HepG2 (cell line): ENCODE results near the gene SLC36A1. TPM values are rescaled to one million over a fixed set of nuclear protein-coding genes. Genes with fewer than 3 reads are reported as not detected.

Source experiments
- ATAC-seq: fragments of 200-7000 bp; cut with Tn5 transposase; 3 replicates; pipeline ENCODE4 v1.9.1; 2020; ENCODE audit warnings: mild to moderate bottlenecking, moderate library complexity
- BruUV-seq: library from RNA; stranded (reverse); fragments of 400-500 nt; replicated peaks from 2 replicates; lab custom pipeline; 2021; lab: Mats Ljungman, UMichigan
- CTCF ChIA-PET: fragments of 300-600 bp; formaldehyde crosslinking; extraction: SDS; loops from one replicate; lab custom pipeline; 2021; ENCODE audit warnings: low total read pairs, inconsistent platforms, low intra/inter-chr PET ratio; lab: Yijun Ruan, JAX
- POLR2A ChIA-PET: fragments of 350-600 bp; sonication (Branson Sonifier 250); formaldehyde crosslinking; loops from one replicate; lab custom pipeline; 2020; ENCODE audit warnings: antibody characterized with exemption, inconsistent platforms; lab: Yijun Ruan, JAX
- DNase-seq: peaks from one replicate; pipeline ENCODE4 v3.0.0-alpha.2; 2015; ENCODE audit warnings: low spot score
- FAIRE-seq: peaks from 3 replicates; lab custom pipeline; 2011; peaks lifted over from hg19 to GRCh38; lab: Jason Lieb, UNC
- H2AFZ ChIP-seq: one replicate; pipeline ENCODE4 v1.6.1; 2011; ENCODE audit warnings: low read length, inconsistent platforms
- H3K27ac ChIP-seq: fragments of 300-600 bp; 3 replicates; pipeline ENCODE4 v1.8.0; 2011; ENCODE audit warnings: mixed run types, mild to moderate bottlenecking, mixed read lengths, low read length, inconsistent platforms; ENCODE audit not compliant: insufficient read depth; ENCODE audit errors: extremely low read length
- H3K27me3 ChIP-seq, 2 experiments: fragments of 200-600 bp in 1 of 2; 2 replicates in 1 of 2; 3 replicates in 1 of 2; pipeline versions ENCODE4 v1.6.0 to v1.8.0; 2011; ENCODE audit warnings: low read length in 2 of 2, mild to moderate bottlenecking in 2 of 2, moderate library complexity in 2 of 2, inconsistent platforms in 1 of 2; ENCODE audit not compliant: insufficient read depth in 2 of 2, control insufficient read depth in 1 of 2
- H3K36me3 ChIP-seq, 2 experiments: fragments of 200-600 bp in 1 of 2; replicated peaks in 1 of 2; 2 replicates in 1 of 2; 3 replicates in 1 of 2; pipeline versions ENCODE4 v1.5.1 to v1.8.0; 2011; ENCODE audit warnings: low read length in 2 of 2, inconsistent platforms in 1 of 2; ENCODE audit not compliant: insufficient read depth in 2 of 2, control insufficient read depth in 1 of 2
- H3K4me1 ChIP-seq: 2 replicates; pipeline ENCODE4 v1.5.1; 2012; ENCODE audit warnings: low read length, inconsistent platforms; ENCODE audit not compliant: insufficient read depth
- H3K4me2 ChIP-seq: 2 replicates; pipeline ENCODE4 v1.6.0; 2011; ENCODE audit warnings: low read depth, low read length, inconsistent platforms
- H3K4me3 ChIP-seq, 3 experiments: fragments of 200-600 bp in 1 of 3; sonication (generic), shearing (Covaris generic) in 1 of 3; replicated peaks in 1 of 3; 2 replicates each; pipeline ENCODE4 v1.5.1; 2011 to 2016; ENCODE audit warnings: low read length in 3 of 3, inconsistent platforms in 2 of 3, low read depth in 2 of 3, mild to moderate bottlenecking in 2 of 3, control low read depth in 1 of 3, mixed read lengths in 1 of 3; ENCODE audit not compliant: insufficient read depth in 1 of 3
- H3K79me2 ChIP-seq: one replicate; pipeline ENCODE4 v1.6.1; 2011; ENCODE audit warnings: low read length, inconsistent platforms; ENCODE audit not compliant: insufficient read depth
- H3K9ac ChIP-seq: 2 replicates; pipeline ENCODE4 v1.6.0; 2011; ENCODE audit warnings: mild to moderate bottlenecking, low read depth, low read length, inconsistent platforms; ENCODE audit not compliant: insufficient read depth
- H3K9me3 ChIP-seq: 2 replicates; pipeline ENCODE4 v1.5.1; 2012; ENCODE audit warnings: mild to moderate bottlenecking, low read length
- H4K20me1 ChIP-seq: 2 replicates; pipeline ENCODE4 v1.6.0; 2011; ENCODE audit warnings: inconsistent platforms, mild to moderate bottlenecking, low read length, moderate library complexity; ENCODE audit not compliant: insufficient read depth
- ARID2 ChIP-seq: sonication (generic); formaldehyde crosslinking; IDR thresholded peaks from 2 replicates; pipeline ENCODE4 v1.8.1; 2022; ENCODE audit warnings: mild to moderate bottlenecking, missing genetic modification reagents, borderline replicate concordance
- ATM ChIP-seq: fragments of 450-650 bp; IDR thresholded peaks from 2 replicates; pipeline ENCODE4 v1.7.1; 2017; ENCODE audit warnings: mild to moderate bottlenecking, borderline replicate concordance
- CHD4 ChIP-seq: fragments of 200-600 bp; sonication (generic); IDR thresholded peaks from 2 replicates; pipeline ENCODE4 v1.7.0; 2017; ENCODE audit warnings: mild to moderate bottlenecking, low read length, borderline replicate concordance
- ELF4 ChIP-seq: sonication (generic); formaldehyde crosslinking; IDR thresholded peaks from 2 replicates; pipeline ENCODE4 v1.5.0; 2020; ENCODE audit warnings: missing genetic modification reagents, mild to moderate bottlenecking, moderate library complexity, borderline replicate concordance
- FOXA1 ChIP-seq, 2 experiments: fragments of 450-650 bp in 1 of 2; sonication (generic) in 1 of 2; formaldehyde crosslinking in 1 of 2; IDR thresholded peaks; 2 replicates each; pipeline versions ENCODE4 v1.4.0 to v1.6.1; 2016 to 2020; ENCODE audit warnings: missing genetic modification reagents in 1 of 2
- FOXM1 ChIP-seq: sonication (generic); formaldehyde crosslinking; IDR thresholded peaks from 2 replicates; pipeline ENCODE4 v1.5.0; 2020; ENCODE audit warnings: missing genetic modification reagents
- KDM5B ChIP-seq: sonication (generic); formaldehyde crosslinking; IDR thresholded peaks from 2 replicates; pipeline ENCODE4 v1.4.0; 2020; ENCODE audit warnings: missing genetic modification reagents, mild to moderate bottlenecking, borderline replicate concordance
- MIER3 ChIP-seq: IDR thresholded peaks from 2 replicates; pipeline ENCODE4 v1.6.1; 2016; ENCODE audit warnings: missing compliant biosample characterization, borderline replicate concordance
- NR3C1 ChIP-seq: sonication (generic); formaldehyde crosslinking; IDR thresholded peaks from 2 replicates; pipeline ENCODE4 v1.4.0; 2020; ENCODE audit warnings: missing genetic modification reagents
- ZBTB7B ChIP-seq: sonication (generic); formaldehyde crosslinking; IDR thresholded peaks from 2 replicates; pipeline ENCODE4 v1.4.0; 2020; ENCODE audit warnings: missing genetic modification reagents
- WGBS: methylation state at CpG from one replicate; pipeline ENCODE4 v1.1.6; 2017; ENCODE audit warnings: low lambda C conversion rate; 5-methylcytosine and 5-hydroxymethylcytosine counted together
- in situ Hi-C: cut with HindIII; loops from 2 replicates; pipeline ENCODE4 v1.10.0; 2017; ENCODE audit warnings: low pct_unique_long_range_greater_than_20kb; ENCODE audit not compliant: extremely low pct_ligation_motif_present
- intact Hi-C: fragments of 100-400 bp; cut with micrococcal nuclease; formaldehyde crosslinking; loops from one replicate; pipeline ENCODE4 v1.10.0; 2022; ENCODE audit not compliant: unreplicated experiment
- polyA plus RNA-seq, 8 experiments: library from polyadenylated mRNA; depleted of rRNA in 3 of 8; stranded (reverse) in 7 of 8; unstranded in 1 of 8; fragments of >200 nt; fragmentation: Illumina TruSeq in 4 of 8; extraction: Trizol in 4 of 8; gene quantifications; 2 replicates each; pipeline versions ENCODE4 v1.2.1 to v1.2.3, GENCODE V29; 2011 to 2016; ENCODE audit warnings: low read depth in 4 of 8, missing spikeins in 1 of 8, mixed read lengths in 1 of 8; ENCODE audit not compliant: insufficient read depth in 1 of 8
- total RNA-seq, 5 experiments: library from RNA; depleted of rRNA; stranded (reverse); fragments of >200 nt; fragmentation: Illumina TruSeq; extraction: Trizol; gene quantifications; 2 replicates each; pipeline ENCODE4 v1.2.3, GENCODE V29; 2016; ENCODE audit warnings: low read depth in 1 of 5
- TF ChIP-seq, protein P1 (sequence below): sonication (generic); formaldehyde crosslinking; IDR thresholded peaks from 2 replicates; pipeline ENCODE4 v1.4.0; 2020; ENCODE audit warnings: mild to moderate bottlenecking, missing genetic modification reagents
- TF ChIP-seq, protein P2 (sequence below): sonication (generic); formaldehyde crosslinking; IDR thresholded peaks from 2 replicates; pipeline ENCODE4 v1.4.0; 2020; ENCODE audit warnings: missing genetic modification reagents, borderline replicate concordance
- TF ChIP-seq, protein P3 (sequence below): sonication (generic); formaldehyde crosslinking; IDR thresholded peaks from 2 replicates; pipeline ENCODE4 v1.5.1; 2020; ENCODE audit warnings: mild to moderate bottlenecking, missing genetic modification reagents, moderate library complexity
- TF ChIP-seq, protein P4 (sequence below): sonication (generic); formaldehyde crosslinking; IDR thresholded peaks from 2 replicates; pipeline ENCODE4 v1.9.0; 2021; ENCODE audit warnings: missing genetic modification reagents, borderline replicate concordance

Gene SLC36A1
- total and polyA plus RNA-seq, 2 of the 13 experiments (the other 11 are each of a cell fraction or from before 2014, with no cell fraction given): 8.0 to 8.9 TPM

DNA sequence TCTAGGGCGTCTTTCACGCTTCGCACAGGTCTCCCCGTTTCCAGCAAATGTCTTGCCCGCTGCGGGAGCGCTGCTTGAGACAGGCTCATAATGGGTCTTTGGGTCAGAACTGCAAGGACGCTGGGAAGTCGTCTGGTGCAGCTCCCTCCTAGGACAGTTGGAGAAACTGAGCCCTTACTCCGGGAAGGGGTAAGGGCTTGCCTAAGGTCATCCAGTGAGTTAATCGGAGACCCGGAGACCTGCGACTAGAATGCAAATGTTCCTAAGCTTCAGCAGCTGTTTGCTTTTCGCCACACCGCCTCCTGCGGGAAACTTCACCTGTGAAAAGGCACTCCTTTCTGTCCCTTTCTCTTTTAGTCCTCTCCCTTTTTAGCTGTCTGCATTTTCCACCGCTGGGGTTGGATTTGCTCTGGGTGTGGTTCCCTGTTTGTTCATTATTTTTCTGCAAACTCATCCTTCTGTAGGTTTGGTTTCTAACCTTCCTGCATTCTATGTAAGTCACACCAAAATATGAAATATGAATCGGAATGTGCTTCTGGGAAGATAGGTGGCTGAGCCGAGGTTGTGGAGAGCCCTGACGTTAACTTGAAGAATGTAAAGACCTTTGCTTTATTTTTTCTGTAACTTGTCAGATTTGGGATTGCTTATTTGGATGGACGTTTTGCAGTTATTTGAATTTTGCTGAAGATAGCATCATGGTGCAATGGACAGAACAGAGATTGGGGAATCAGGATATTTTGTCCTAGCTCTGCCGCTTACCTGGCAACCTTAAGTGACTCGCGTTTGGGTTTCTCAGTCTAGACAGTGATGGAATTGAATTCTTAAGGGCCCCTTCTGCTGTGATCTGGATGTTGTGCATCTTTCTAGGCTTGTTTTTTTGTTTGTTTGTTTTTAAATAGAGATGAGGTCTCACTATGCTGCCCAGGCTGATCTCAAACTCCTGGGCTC is 909 bp downstream of the SLC36A1 start (continued):
- TF ChIP-seq, protein P1, sequence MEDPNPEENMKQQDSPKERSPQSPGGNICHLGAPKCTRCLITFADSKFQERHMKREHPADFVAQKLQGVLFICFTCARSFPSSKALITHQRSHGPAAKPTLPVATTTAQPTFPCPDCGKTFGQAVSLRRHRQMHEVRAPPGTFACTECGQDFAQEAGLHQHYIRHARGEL: peak; percentile 10; the same call in 1 of the 2 replicates
- peak; percentile 1; the same call in 1 of the 2 replicates for TF ChIP-seq KDM5B (CRISPR knock-in tag)
- TF ChIP-seq CHD4: no peak
- no peak for TF ChIP-seq FOXA1 (IDR thresholded peaks at IDR 0.05)
- peak; percentile 10; the same call in 1 of the 2 replicates for TF ChIP-seq FOXA1 (CRISPR knock-in tag; IDR thresholded peaks at IDR 0.05)
- TF ChIP-seq ZBTB7B: 0 out of 2 replicates have a peak, but pooled peaks have one; percentile 11
- TF ChIP-seq, all 625 proteins: peak for 9

DNA sequence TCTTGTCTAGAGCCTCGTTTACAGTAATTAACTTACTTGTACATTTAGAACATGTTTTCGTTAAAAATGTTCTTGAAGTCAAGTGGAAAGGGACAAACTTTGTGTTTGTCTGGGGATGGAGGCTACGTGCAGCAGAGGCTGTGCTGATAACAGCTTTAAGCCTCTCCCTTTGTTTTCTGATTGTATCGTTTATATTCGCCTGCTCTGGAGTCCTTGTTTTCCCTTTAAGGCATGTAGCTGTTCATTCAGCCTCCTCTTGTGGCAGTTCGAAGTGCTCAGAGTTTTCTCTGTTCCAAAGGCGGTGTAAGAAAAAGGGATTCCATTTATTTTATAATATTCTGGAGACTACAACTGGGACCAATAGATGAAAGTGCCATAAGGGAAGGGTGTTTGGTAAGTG is 1.9 kb downstream of the SLC36A1 start:
- FAIRE-seq: no peak
- POLR2A ChIA-PET: no interaction called here
- H2AFZ ChIP-seq: no peak overlapping the region
- no TSS peak for BruUV-seq
- CTCF ChIA-PET: no interaction called here
- 56% methylated on average over 7 of the region's 7 CpGs for WGBS
- no peak overlapping the region for H3K9ac ChIP-seq
- H3K27ac ChIP-seq: no peak overlapping the region
- DNase-seq: no peak
- in situ Hi-C loops: loop anchor here (5.0 to 25.0 kb wide), 3 partner anchors 53 to 288 kb away; no protein-coding TSS in a partner anchor
- no peaks in the 10 kb centered on the region; a peak in 1 of 5 replicates for H3K27me3 ChIP-seq
- H3K36me3 ChIP-seq: no peaks in the 10 kb centered on the region
- no peaks in the 10 kb centered on the region for H4K20me1 ChIP-seq
- H3K4me2 ChIP-seq: peak overlapping the region; percentile 97
- peaks cover 63% of the 10 kb centered on the region for H3K4me1 ChIP-seq
- intact Hi-C loops: loop anchor here (5.0 kb wide), 2 partner anchors 293 to 308 kb away; partner anchors contain the start of gene ATOX1
- peaks cover 4% of the 10 kb centered on the region for H3K79me2 ChIP-seq
- no peaks in the 10 kb centered on the region for H3K9me3 ChIP-seq
- ATAC-seq: no peak
- H3K4me3 ChIP-seq: no peak overlapping the region; a peak in 1 of 6 replicates
- no peak for TF ChIP-seq MIER3 (CRISPR knock-in tag)
- TF ChIP-seq, protein P2, sequence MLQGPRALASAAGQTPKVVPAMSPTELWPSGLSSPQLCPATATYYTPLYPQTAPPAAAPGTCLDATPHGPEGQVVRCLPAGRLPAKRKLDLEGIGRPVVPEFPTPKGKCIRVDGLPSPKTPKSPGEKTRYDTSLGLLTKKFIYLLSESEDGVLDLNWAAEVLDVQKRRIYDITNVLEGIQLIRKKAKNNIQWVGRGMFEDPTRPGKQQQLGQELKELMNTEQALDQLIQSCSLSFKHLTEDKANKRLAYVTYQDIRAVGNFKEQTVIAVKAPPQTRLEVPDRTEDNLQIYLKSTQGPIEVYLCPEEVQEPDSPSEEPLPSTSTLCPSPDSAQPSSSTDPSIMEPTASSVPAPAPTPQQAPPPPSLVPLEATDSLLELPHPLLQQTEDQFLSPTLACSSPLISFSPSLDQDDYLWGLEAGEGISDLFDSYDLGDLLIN (CRISPR knock-in tag): no peak
- TF ChIP-seq FOXM1 (CRISPR knock-in tag): no peak
- no peak for TF ChIP-seq ATM
- no peak for TF ChIP-seq ARID2 (CRISPR knock-in tag)
- TF ChIP-seq, protein P3, sequence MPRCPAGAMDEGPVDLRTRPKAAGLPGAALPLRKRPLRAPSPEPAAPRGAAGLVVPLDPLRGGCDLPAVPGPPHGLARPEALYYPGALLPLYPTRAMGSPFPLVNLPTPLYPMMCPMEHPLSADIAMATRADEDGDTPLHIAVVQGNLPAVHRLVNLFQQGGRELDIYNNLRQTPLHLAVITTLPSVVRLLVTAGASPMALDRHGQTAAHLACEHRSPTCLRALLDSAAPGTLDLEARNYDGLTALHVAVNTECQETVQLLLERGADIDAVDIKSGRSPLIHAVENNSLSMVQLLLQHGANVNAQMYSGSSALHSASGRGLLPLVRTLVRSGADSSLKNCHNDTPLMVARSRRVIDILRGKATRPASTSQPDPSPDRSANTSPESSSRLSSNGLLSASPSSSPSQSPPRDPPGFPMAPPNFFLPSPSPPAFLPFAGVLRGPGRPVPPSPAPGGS (CRISPR knock-in tag): no peak
- TF ChIP-seq, protein P4, sequence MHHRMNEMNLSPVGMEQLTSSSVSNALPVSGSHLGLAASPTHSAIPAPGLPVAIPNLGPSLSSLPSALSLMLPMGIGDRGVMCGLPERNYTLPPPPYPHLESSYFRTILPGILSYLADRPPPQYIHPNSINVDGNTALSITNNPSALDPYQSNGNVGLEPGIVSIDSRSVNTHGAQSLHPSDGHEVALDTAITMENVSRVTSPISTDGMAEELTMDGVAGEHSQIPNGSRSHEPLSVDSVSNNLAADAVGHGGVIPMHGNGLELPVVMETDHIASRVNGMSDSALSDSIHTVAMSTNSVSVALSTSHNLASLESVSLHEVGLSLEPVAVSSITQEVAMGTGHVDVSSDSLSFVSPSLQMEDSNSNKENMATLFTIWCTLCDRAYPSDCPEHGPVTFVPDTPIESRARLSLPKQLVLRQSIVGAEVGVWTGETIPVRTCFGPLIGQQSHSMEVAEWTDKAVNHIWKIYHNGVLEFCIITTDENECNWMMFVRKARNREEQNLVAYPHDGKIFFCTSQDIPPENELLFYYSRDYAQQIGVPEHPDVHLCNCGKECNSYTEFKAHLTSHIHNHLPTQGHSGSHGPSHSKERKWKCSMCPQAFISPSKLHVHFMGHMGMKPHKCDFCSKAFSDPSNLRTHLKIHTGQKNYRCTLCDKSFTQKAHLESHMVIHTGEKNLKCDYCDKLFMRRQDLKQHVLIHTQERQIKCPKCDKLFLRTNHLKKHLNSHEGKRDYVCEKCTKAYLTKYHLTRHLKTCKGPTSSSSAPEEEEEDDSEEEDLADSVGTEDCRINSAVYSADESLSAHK (CRISPR knock-in tag): no peak
- TF ChIP-seq ELF4 (CRISPR knock-in tag): no peak
- TF ChIP-seq NR3C1: no peak
